Stomach (tissue), 9 donors: ENCODE data around the gene NCOA1. TPM values are rescaled to one million over a fixed set of nuclear protein-coding genes. Genes with fewer than 3 reads are reported as not detected.
A peak's percentile ranks its signal among the peaks of the same experiment; 100 is the strongest.
"Not testable (repeated sequence)": the region's sequence is repeated elsewhere in the genome, so short reads cannot be mapped to it uniquely, and the experiment has no call there.

Experiments
- DNase-seq, 2 donors: peaks; one replicate each; pipeline versions ENCODE4 v3.0.0 to v3.0.0-alpha.2; 2013 to 2019
- H3K27ac ChIP-seq, 5 donors: fragments of 200-600 bp in 4 of 5; sonication (generic) in 4 of 5; one replicate each; pipeline ENCODE4 v1.5.1; 2013 to 2019; ENCODE audit warnings: mild to moderate bottlenecking in 1 of 5, moderate library complexity in 1 of 5
- H3K27me3 ChIP-seq, 3 donors: fragments of 200-600 bp; sonication (generic); one replicate each; pipeline ENCODE4 v1.5.1; 2017 to 2019; ENCODE audit warnings: mixed run types in 1 of 3
- H3K36me3 ChIP-seq, 4 donors: fragments of 200-600 bp; sonication (generic); 1 replicate in 3 of 4; 2 replicates in 1 of 4; pipeline ENCODE4 v1.5.1; 2016 to 2019
- H3K4me1 ChIP-seq, 4 donors: fragments of 200-600 bp; sonication (generic); one replicate each; pipeline ENCODE4 v1.5.1; 2016 to 2019
- H3K4me3 ChIP-seq, 4 donors: fragments of 200-600 bp; sonication (generic) in 3 of 4; one replicate each; pipeline ENCODE4 v1.5.1; 2016 to 2019; ENCODE audit warnings: mild to moderate bottlenecking in 1 of 4
- H3K9me3 ChIP-seq, 4 donors: fragments of 200-600 bp; sonication (generic); one replicate each; pipeline ENCODE4 v1.5.1; 2016 to 2019
- CTCF ChIP-seq, 7 experiments: fragments of 450-650 bp in 4 of 7; fragments of 200-600 bp in 3 of 7; sonication (generic) in 3 of 7; IDR thresholded peaks; one replicate each; pipeline ENCODE4 v1.5.1; 2016 to 2019; ENCODE audit warnings: antibody characterized with exemption in 7 of 7, control low read depth in 2 of 7, mild to moderate bottlenecking in 1 of 7
- EP300 ChIP-seq: sonication (generic); formaldehyde crosslinking; IDR thresholded peaks from one replicate; pipeline ENCODE4 v1.6.1; 2017; ENCODE audit warnings: antibody characterized with exemption
- POLR2A ChIP-seq, 4 donors: fragments of 450-650 bp; IDR thresholded peaks; one replicate each; pipeline ENCODE4 v1.6.1; 2016; ENCODE audit warnings: antibody characterized with exemption in 4 of 4, control low read depth in 2 of 4, mild to moderate bottlenecking in 1 of 4, moderate library complexity in 1 of 4
- POLR2AphosphoS5 ChIP-seq, 3 donors: sonication (generic); formaldehyde crosslinking; IDR thresholded peaks; one replicate each; pipeline ENCODE4 v1.6.1; 2016; ENCODE audit warnings: antibody characterized with exemption in 3 of 3
- WGBS, 5 donors: extraction: QIAGEN DNeasy Blood & Tissue Kit in 3 of 5; methylation state at CpG; one replicate each; pipeline versions ENCODE4 v1.1.5 to v1.1.7; 2013 to 2018; 5-methylcytosine and 5-hydroxymethylcytosine counted together
- intact Hi-C: fragments of 100-400 bp; cut with DNase I; formaldehyde crosslinking; loops from one replicate; pipeline ENCODE4 v1.15.1; 2023; ENCODE audit warnings: low total_unique reads
- polyA plus RNA-seq, 3 donors: library from polyadenylated mRNA; stranded (reverse); fragments of 200-250 nt; gene quantifications; one replicate each; pipeline ENCODE4 v1.2.3, GENCODE V29; 2013
- total RNA-seq, 5 donors: library from RNA; depleted of rRNA; stranded (reverse); fragments of >200 nt; gene quantifications; one replicate each; pipeline versions ENCODE4 v1.1.0 to v1.2.3, GENCODE V29; 2014 to 2016
- donor health status: healthy with polysubstance abuse.
- donor health status: Bipolar disorder and iron deficiency.
- donor health status: healthy.

NCOA1 gene
- total and polyA plus RNA-seq, 8 donors, result 7.3 to 223 (median 34.8) TPM

GRCh38 chr2:24480245-24480644 lies 10.8 kb upstream of the NCOA1 start:
- Histone ChIP-seq H3K9me3 (peaks cover 0 to 4% (median 0%) of the 10 kb centered on the region in 4 donors), H3K4me3 (no peak overlapping the region), H3K27ac (no peak overlapping the region), H3K36me3 (no peaks in the 10 kb centered on the region), H3K27me3 (no peaks in the 10 kb centered on the region), H3K4me1 (peaks cover 0 to 28% (median 4%) of the 10 kb centered on the region in 4 donors)
- TF ChIP-seq EP300 (no peak), POLR2A (IDR thresholded peaks at IDR 0.05) (no peak), CTCF (IDR thresholded peaks at IDR 0.05) (no peak), POLR2AphosphoS5 (IDR thresholded peaks at IDR 0.05) (no peak)
- intact Hi-C loops, result no loop called here
- 85 to 99% (median 98%) methylated on average over 4 of the region's 4 CpGs for WGBS, 5 donors
- DNase-seq, result no peak

GRCh38 chr2:24482251-24482971 lies 8.6 kb upstream of the NCOA1 start:
- peaks cover 0 to 28% (median 4%) of the 10 kb centered on the region in 4 donors for H3K4me1 ChIP-seq
- peaks cover 0 to 4% (median 0%) of the 10 kb centered on the region in 4 donors for H3K9me3 ChIP-seq
- peak; percentile 26 to 31 for DNase-seq
- no peaks in the 10 kb centered on the region for H3K27me3 ChIP-seq
- intact Hi-C loops, result no loop called here
- peak overlapping the region in 2 of 5 donors; percentile 39 to 64 for H3K27ac ChIP-seq
- H3K4me3 ChIP-seq, result no peak overlapping the region
- TF ChIP-seq POLR2AphosphoS5 (IDR thresholded peaks at IDR 0.05) (peak in 1 of 3 donors; percentile 38), POLR2A (IDR thresholded peaks at IDR 0.05) (no peak), CTCF (IDR thresholded peaks at IDR 0.05) (no peak), EP300 (no peak)
- WGBS, 5 donors, result 38 to 58% (median 52%) methylated on average over 5 of the region's 5 CpGs
- H3K36me3 ChIP-seq, result no peaks in the 10 kb centered on the region

DNA sequence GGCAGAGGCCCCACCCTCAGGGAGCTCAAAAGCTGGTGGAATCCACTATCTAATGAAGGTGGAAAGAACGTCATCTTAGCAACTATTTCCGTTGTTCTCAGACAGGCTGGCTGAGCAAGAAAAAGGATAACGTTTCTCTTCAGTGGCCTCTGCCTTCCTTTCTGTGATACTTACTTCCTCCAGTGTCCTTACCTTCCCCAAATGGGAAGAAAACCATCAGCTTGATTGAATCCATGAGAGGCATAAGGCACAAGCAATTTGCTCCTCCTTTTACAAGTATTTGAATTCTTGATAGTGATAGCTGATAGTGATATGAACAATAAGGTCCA lies 8.1 kb upstream of the NCOA1 start:
- peaks cover 0 to 4% (median 0%) of the 10 kb centered on the region in 4 donors for H3K9me3 ChIP-seq
- H3K4me1 ChIP-seq, result peaks cover 0 to 28% (median 4%) of the 10 kb centered on the region in 4 donors
- TF ChIP-seq CTCF (IDR thresholded peaks at IDR 0.05), result no peak
- TF ChIP-seq POLR2A (IDR thresholded peaks at IDR 0.05), result no peak
- no peak for TF ChIP-seq POLR2AphosphoS5 (IDR thresholded peaks at IDR 0.05)
- TF ChIP-seq EP300, result no peak
- H3K36me3 ChIP-seq, result no peaks in the 10 kb centered on the region
- no peak overlapping the region for H3K4me3 ChIP-seq
- DNase-seq, result no peak
- H3K27me3 ChIP-seq, result no peaks in the 10 kb centered on the region
- peak overlapping the region in 2 of 5 donors; percentile 27 to 64 for H3K27ac ChIP-seq
- intact Hi-C loops, result no loop called here
- WGBS, 5 donors, result 55 to 70% (median 57%) methylated on average over 3 of the region's 3 CpGs

DNA sequence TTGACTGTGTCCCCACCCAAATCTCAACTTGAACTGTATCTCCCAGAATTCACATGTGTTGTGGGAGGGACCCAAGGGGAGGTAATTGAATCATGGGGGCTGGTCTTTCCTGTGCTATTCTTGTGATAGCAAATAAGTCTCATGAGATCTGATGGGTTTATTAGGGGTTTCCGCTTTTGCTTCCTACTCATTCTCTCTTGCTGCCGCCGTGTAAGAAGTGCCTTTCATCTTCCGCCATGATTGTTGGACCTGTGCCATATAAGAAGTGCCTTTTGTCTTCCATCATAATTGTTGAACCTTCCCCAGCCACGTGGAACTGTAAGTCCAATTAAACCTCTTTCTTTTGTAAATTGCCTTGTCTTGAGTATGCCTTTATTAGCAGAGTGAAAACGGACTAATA lies 6.4 kb upstream of the NCOA1 start:
- H3K27ac ChIP-seq, H3K27me3 ChIP-seq, H3K36me3 ChIP-seq, DNase-seq, intact Hi-C loops, H3K9me3 ChIP-seq, H3K4me3 ChIP-seq: not testable (repeated sequence)
- WGBS, 5 donors, result 91 to 93% (median 92%) methylated on average over 6 of the region's 6 CpGs
- H3K4me1 ChIP-seq, result peaks cover under 1 to 32% (median 6%) of the 10 kb centered on the region in 4 donors

GRCh38 chr2:24485197-24485596 lies 5.9 kb upstream of the NCOA1 start:
- peaks cover 6 to 37% (median 8%) of the 10 kb centered on the region in 4 donors for H3K4me1 ChIP-seq
- no peak for TF ChIP-seq POLR2AphosphoS5 (IDR thresholded peaks at IDR 0.05)
- TF ChIP-seq POLR2A (IDR thresholded peaks at IDR 0.05), result no peak
- no peak for TF ChIP-seq CTCF (IDR thresholded peaks at IDR 0.05)
- no peak for TF ChIP-seq EP300
- H3K4me3 ChIP-seq, result no peak overlapping the region
- H3K27me3 ChIP-seq, result no peaks in the 10 kb centered on the region
- intact Hi-C loops, result no loop called here
- peaks cover 0 to 2% (median 0%) of the 10 kb centered on the region in 4 donors for H3K9me3 ChIP-seq
- 73 to 95% (median 94%) methylated on average over 3 of the region's 3 CpGs for WGBS, 5 donors
- H3K36me3 ChIP-seq, result no peaks in the 10 kb centered on the region
- no peak overlapping the region for H3K27ac ChIP-seq
- DNase-seq, result no peak
